CD4-positive, CD25-positive, alpha-beta regulatory T cell (primary cell): ENCODE results near the gene XIST. TPM values are rescaled to one million over a fixed set of nuclear protein-coding genes. Genes with fewer than 3 reads are reported as not detected.
A peak's percentile ranks its signal among the peaks of the same experiment; 100 is the strongest.

Experiments used
- ATAC-seq, 2 donors: fragments of 150-1000 bp; cut with Tn5 transposase; one replicate each; pipeline ENCODE4 v1.10.0; 2021; ENCODE audit warnings: low read depth in 2 of 2, moderate number of reproducible peaks in 2 of 2, moderate library complexity in 1 of 2
- DNase-seq, 3 donors: peaks; one replicate each; pipeline versions ENCODE4 v3.0.0 to v3.0.0-alpha.2; 2012 to 2022; ENCODE audit warnings: mixed read lengths in 1 of 3
- H3K27ac ChIP-seq: one replicate; pipeline ENCODE4 v1.7.0; 2013; ENCODE audit warnings: mild to moderate bottlenecking, low read length; ENCODE audit not compliant: insufficient read depth, poor library complexity, severe bottlenecking
- H3K27me3 ChIP-seq: one replicate; pipeline ENCODE4 v1.7.0; 2013; ENCODE audit warnings: low read length; ENCODE audit not compliant: control insufficient read depth, insufficient read depth
- H3K36me3 ChIP-seq: one replicate; pipeline ENCODE4 v1.7.0; 2013; ENCODE audit warnings: mild to moderate bottlenecking, low read length, moderate library complexity; ENCODE audit not compliant: control insufficient read depth, insufficient read depth
- H3K4me1 ChIP-seq: 2 replicates; pipeline ENCODE4 v1.7.0; 2013; ENCODE audit warnings: mild to moderate bottlenecking, low read length; ENCODE audit not compliant: insufficient read depth, control insufficient read depth, poor library complexity, severe bottlenecking
- H3K4me3 ChIP-seq: one replicate; pipeline ENCODE4 v1.7.0; 2013; ENCODE audit warnings: low read depth, mild to moderate bottlenecking, low read length, moderate library complexity
- H3K9me3 ChIP-seq, 2 experiments: 1 replicate in 1 of 2; 2 replicates in 1 of 2; pipeline ENCODE4 v1.7.0; 2013; ENCODE audit warnings: low read length in 2 of 2, mild to moderate bottlenecking in 1 of 2, moderate library complexity in 1 of 2; ENCODE audit not compliant: control insufficient read depth in 2 of 2
- H3K27ac Mint-ChIP-seq, 3 donors: one replicate each; pipeline ENCODE4 v1.8.0; 2020 to 2022; ENCODE audit warnings: mild to moderate bottlenecking in 3 of 3, mixed read lengths in 3 of 3, moderate library complexity in 2 of 3
- H3K27me3 Mint-ChIP-seq: one replicate; pipeline ENCODE4 v1.8.0; 2022; ENCODE audit warnings: mild to moderate bottlenecking, mixed read lengths
- H3K36me3 Mint-ChIP-seq: one replicate; pipeline ENCODE4 v1.8.0; 2020; ENCODE audit warnings: mixed read lengths
- H3K4me1 Mint-ChIP-seq, 4 donors: one replicate each; pipeline ENCODE4 v1.8.0; 2020 to 2022; ENCODE audit warnings: mixed read lengths in 4 of 4, mild to moderate bottlenecking in 1 of 4
- H3K4me3 Mint-ChIP-seq, 4 donors: one replicate each; pipeline ENCODE4 v1.8.0; 2020 to 2022; ENCODE audit warnings: mild to moderate bottlenecking in 4 of 4, mixed read lengths in 4 of 4, moderate library complexity in 3 of 4
- H3K9me3 Mint-ChIP-seq, 7 donors: one replicate each; pipeline ENCODE4 v1.8.0; 2020 to 2022; ENCODE audit warnings: mixed read lengths in 7 of 7, mild to moderate bottlenecking in 3 of 7, moderate library complexity in 2 of 7
- polyA plus RNA-seq, 4 donors: library from polyadenylated mRNA; unstranded; fragments of 300-500 nt; fragmentation: Illumina TruSeq; gene quantifications; one replicate each; pipeline ENCODE4 v1.2.3, GENCODE V29; 2021
- total RNA-seq: library from RNA; stranded (reverse); gene quantifications from one replicate; pipeline ENCODE4 v1.2.3, GENCODE V29; 2022

XIST gene
- total and polyA plus RNA-seq, 5 donors from 2014 or later = 9.2 to 455 (median 11.6) TPM; not detected in 1

DNA sequence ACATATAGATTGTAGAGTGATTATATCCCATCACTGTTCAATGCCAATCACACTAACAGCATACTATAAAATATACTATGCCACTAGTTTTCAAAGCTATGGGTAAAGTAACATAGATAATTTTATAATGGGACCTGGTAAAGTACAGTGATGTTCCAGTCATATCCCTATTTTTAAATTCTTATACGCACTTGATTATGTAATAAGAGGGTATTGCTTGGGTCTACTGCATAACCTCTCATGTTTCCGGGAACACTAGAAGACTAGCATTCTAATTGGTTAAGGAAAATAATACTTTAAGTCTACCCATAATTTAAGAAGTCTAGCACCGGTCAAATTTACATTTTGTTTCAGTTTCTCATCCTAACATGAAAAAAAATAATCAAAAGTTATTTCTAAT lies 14.4 kb downstream of the XIST start:
- Histone ChIP-seq H3K36me3 (no peaks in the 10 kb centered on the region), H3K4me1 (no peaks in the 10 kb centered on the region), H3K9me3 (no peaks in the 10 kb centered on the region), H3K27ac (no peak overlapping the region), H3K4me3 (no peak overlapping the region), H3K27me3 (no peaks in the 10 kb centered on the region)
- no peaks in the 10 kb centered on the region for H3K9me3 Mint-ChIP-seq
- no peaks in the 10 kb centered on the region for H3K36me3 Mint-ChIP-seq
- H3K27me3 Mint-ChIP-seq = peaks cover 4% of the 10 kb centered on the region
- peaks cover 0 to 65% (median 5%) of the 10 kb centered on the region in 4 donors for H3K4me1 Mint-ChIP-seq
- ATAC-seq (no peak), DNase-seq (no peak)
- H3K4me3 Mint-ChIP-seq = no peak overlapping the region
- no peak overlapping the region for H3K27ac Mint-ChIP-seq

DNA sequence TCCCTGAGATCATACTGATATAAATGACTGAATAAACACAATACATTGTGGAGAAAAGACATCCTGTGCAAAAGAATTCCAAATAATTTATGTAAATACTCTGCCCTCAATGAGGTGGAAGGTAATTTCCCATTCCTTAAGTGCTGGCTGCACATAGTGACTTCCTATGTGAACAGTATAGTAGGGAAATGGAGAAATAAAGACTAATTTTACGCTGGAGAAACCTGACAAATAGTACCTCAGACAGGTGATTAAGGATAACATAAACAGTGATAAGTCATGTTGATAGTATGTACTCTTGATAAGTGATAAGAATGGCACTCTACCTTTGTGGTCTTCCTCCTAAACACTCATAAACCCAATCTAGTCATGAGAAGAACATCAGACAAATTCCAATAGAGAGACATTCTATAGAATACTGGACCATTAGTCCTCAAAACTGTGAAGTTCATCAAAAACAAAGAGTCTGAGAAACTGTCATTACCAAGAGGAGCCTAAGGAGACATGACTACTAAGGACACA lies 15.5 kb downstream of the XIST start:
- peaks cover 4% of the 10 kb centered on the region for H3K27me3 Mint-ChIP-seq
- H3K4me1 Mint-ChIP-seq = peaks cover 0 to 60% (median 5%) of the 10 kb centered on the region in 4 donors
- ATAC-seq = no peak
- H3K27ac ChIP-seq = no peak overlapping the region
- H3K36me3 Mint-ChIP-seq = no peaks in the 10 kb centered on the region
- no peaks in the 10 kb centered on the region for H3K4me1 ChIP-seq
- no peaks in the 10 kb centered on the region for H3K27me3 ChIP-seq
- H3K4me3 ChIP-seq = no peak overlapping the region
- H3K9me3 ChIP-seq = no peaks in the 10 kb centered on the region
- H3K27ac Mint-ChIP-seq = no peak overlapping the region
- H3K4me3 Mint-ChIP-seq = peak overlapping the region in 1 of 4 donors; percentile 30
- no peaks in the 10 kb centered on the region for H3K36me3 ChIP-seq
- H3K9me3 Mint-ChIP-seq = no peaks in the 10 kb centered on the region
- DNase-seq = no peak

DNA sequence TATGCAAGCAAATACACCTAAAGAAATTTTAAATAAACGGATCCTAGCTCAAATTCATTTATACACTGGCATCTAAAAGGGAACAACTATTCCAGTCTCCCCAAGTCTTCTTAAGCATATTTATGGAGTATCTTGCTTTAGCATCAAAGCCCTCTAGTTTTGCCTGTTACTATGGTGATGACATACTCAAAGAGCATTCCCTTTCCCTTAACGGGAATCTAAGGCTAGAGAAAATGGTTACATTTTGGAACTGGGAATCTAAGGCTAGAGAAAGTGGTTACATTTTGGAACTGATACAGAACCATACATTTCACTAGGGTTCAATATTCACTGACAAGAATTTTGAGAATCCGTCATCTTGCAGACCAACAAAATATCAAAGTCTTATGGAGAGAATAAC lies 18.3 kb downstream of the XIST start:
- no peaks in the 10 kb centered on the region for H3K36me3 ChIP-seq
- no peaks in the 10 kb centered on the region for H3K9me3 ChIP-seq
- Mint-ChIP-seq H3K27ac (no peak overlapping the region), H3K36me3 (peaks cover 8% of the 10 kb centered on the region), H3K4me1 (peaks cover 0 to 50% (median 2%) of the 10 kb centered on the region in 4 donors), H3K9me3 (no peaks in the 10 kb centered on the region), H3K27me3 (peaks cover 4% of the 10 kb centered on the region), H3K4me3 (no peak overlapping the region)
- DNase-seq = no peak
- H3K27me3 ChIP-seq = no peaks in the 10 kb centered on the region
- no peak for ATAC-seq
- no peaks in the 10 kb centered on the region for H3K4me1 ChIP-seq
- no peak overlapping the region for H3K4me3 ChIP-seq
- no peak overlapping the region for H3K27ac ChIP-seq

DNA sequence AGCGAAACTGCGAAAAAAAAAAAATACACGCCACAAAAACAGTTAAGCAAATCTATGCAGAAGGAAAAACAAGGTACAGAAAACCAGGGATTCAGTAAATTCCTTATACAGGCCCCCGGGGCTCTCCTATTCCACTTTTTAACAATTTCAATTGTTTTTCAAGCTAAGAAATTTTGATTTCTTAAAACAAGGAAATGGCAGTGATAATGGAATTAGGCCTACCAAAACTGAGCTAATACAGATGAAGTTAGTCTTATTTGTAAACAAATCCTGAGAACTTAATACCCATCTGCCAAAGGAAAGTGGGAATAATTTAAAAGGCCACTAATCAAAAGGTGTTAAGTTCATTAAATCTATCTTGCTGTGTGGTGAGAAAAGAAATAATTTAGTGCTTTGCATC lies 20.2 kb downstream of the XIST start:
- Histone ChIP-seq H3K27me3 (no peaks in the 10 kb centered on the region), H3K4me3 (no peak overlapping the region), H3K36me3 (no peaks in the 10 kb centered on the region), H3K9me3 (no peaks in the 10 kb centered on the region), H3K27ac (no peak overlapping the region), H3K4me1 (no peaks in the 10 kb centered on the region)
- no peaks in the 10 kb centered on the region for H3K9me3 Mint-ChIP-seq
- ATAC-seq (no peak), DNase-seq (no peak)
- no peaks in the 10 kb centered on the region for H3K27me3 Mint-ChIP-seq
- H3K36me3 Mint-ChIP-seq = peaks cover 16% of the 10 kb centered on the region
- peak overlapping the region in 1 of 3 donors; percentile 27 for H3K27ac Mint-ChIP-seq
- no peak overlapping the region for H3K4me3 Mint-ChIP-seq
- peaks cover 0 to 43% (median 0%) of the 10 kb centered on the region in 4 donors for H3K4me1 Mint-ChIP-seq

DNA sequence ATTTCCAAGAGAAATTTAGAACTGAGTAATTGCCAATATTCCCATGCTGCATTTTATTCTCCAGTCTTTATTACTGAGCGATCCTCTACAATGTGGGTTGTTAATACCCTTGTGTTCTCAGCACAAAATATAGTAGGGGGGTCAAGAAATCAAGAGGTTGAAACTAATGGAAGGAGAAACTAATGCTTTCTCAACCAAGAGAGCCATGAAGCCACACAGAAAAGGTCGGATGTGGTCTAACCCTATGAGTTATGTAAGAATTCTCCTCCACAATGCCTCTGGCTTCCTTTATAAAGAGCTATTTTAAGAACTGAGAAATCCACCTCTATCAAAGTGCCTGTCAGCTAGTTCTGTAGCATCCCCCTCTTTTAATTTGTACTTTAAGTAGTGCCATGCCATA lies 21.0 kb downstream of the XIST start:
- Mint-ChIP-seq H3K27ac (no peak overlapping the region), H3K27me3 (no peaks in the 10 kb centered on the region), H3K9me3 (no peaks in the 10 kb centered on the region), H3K36me3 (peaks cover 23% of the 10 kb centered on the region), H3K4me1 (peaks cover 0 to 39% (median 0%) of the 10 kb centered on the region in 4 donors), H3K4me3 (no peak overlapping the region)
- no peak overlapping the region for H3K4me3 ChIP-seq
- no peak for DNase-seq
- no peaks in the 10 kb centered on the region for H3K36me3 ChIP-seq
- no peak for ATAC-seq
- no peak overlapping the region for H3K27ac ChIP-seq
- no peaks in the 10 kb centered on the region for H3K4me1 ChIP-seq
- H3K27me3 ChIP-seq = no peaks in the 10 kb centered on the region
- H3K9me3 ChIP-seq = no peaks in the 10 kb centered on the region

DNA sequence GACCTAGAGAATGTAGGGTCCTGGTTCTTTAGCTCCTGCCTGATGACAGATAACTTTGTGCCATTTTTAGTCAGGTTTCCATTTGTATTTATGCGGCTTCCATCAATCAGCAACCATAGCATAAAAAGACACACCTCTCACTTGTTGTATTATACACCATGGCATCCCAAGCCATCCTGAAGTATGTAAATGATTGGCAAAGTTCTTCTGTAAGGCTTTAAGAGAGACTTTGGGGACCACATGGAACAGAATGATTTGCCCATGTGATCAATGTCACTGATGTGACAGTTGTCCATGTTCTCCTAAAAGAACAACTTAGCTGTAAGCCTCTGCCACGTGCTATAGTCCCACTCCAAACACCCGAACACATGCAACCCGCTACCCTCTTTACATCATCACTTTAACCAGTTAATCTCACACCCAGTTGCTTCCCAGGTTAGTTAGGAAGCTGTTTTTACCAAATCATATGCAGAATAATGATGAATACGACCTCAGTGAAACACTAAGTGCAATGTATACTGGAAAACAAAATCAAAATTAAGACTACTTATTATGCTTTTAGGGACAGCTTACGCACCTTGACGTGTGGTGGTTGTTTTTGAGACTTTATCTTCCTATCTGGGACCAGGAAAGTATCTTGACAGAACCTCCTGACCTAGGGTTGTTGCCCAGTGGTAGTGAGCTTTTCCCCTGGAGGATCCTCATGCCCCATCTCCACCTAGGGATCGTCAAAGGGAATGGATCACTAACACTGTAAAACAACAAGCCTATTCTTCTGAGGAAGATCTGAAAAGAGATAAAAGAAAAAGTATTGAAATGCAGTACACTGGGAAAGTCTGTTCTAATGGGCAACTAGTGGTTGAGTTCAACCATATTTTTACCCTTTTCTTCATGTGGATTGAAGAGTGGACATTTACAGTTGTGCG lies 21.8 kb downstream of the XIST start:
- no peak for DNase-seq
- Mint-ChIP-seq H3K27me3 (no peaks in the 10 kb centered on the region), H3K4me3 (no peak overlapping the region), H3K4me1 (peaks cover 0 to 34% (median 0%) of the 10 kb centered on the region in 4 donors), H3K36me3 (peaks cover 23% of the 10 kb centered on the region), H3K27ac (no peak overlapping the region), H3K9me3 (no peaks in the 10 kb centered on the region)
- H3K27ac ChIP-seq = no peak overlapping the region
- H3K4me3 ChIP-seq = no peak overlapping the region
- no peaks in the 10 kb centered on the region for H3K27me3 ChIP-seq
- no peaks in the 10 kb centered on the region for H3K4me1 ChIP-seq
- no peaks in the 10 kb centered on the region for H3K36me3 ChIP-seq
- H3K9me3 ChIP-seq = no peaks in the 10 kb centered on the region
- ATAC-seq = no peak

DNA sequence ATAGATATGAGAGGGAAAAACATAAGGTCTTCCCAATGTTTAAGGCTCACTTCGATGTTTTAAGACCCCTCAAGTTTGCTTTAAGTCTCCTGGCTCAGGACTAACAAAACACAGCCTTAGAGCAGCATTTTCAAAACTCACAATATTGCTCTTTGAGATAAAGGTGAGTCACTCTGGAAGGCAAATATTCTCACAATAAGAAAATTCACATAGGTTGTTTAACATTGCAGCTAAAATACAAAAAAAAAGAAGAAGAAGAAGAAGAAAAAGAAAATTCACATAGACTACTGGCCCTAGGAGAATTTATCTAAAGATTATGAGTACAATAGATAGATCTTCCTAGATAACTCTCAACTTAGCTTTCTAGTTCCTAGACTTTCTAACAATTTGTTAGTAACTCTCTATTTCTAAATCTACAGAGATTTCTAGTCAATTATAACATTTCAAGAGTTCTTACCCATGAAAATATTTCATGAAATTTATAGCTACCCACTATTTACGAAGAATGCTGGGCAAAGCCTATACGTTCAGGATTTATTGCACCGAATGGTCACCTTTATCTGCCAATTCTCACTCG lies 22.5 kb downstream of the XIST start:
- Mint-ChIP-seq H3K27ac (no peak overlapping the region), H3K9me3 (no peaks in the 10 kb centered on the region), H3K27me3 (no peaks in the 10 kb centered on the region), H3K4me1 (peaks cover 0 to 31% (median 0%) of the 10 kb centered on the region in 4 donors), H3K36me3 (peaks cover 23% of the 10 kb centered on the region), H3K4me3 (no peak overlapping the region)
- Histone ChIP-seq H3K27ac (no peak overlapping the region), H3K9me3 (no peaks in the 10 kb centered on the region), H3K36me3 (no peaks in the 10 kb centered on the region), H3K4me1 (no peaks in the 10 kb centered on the region), H3K27me3 (no peaks in the 10 kb centered on the region), H3K4me3 (no peak overlapping the region)
- DNase-seq (no peak), ATAC-seq (no peak)
